BLaER1 treated with 17β-estradiol and CSF1 and Interleukin-3, amounts not matched to agents 10 nM and 100 nM (cell line): ENCODE results near the gene KRTAP4-2.
A peak's percentile ranks its signal among the peaks of the same experiment; 100 is the strongest.
"Not testable (repeated sequence)": the region's sequence is repeated elsewhere in the genome, so short reads cannot be mapped to it uniquely, and the experiment has no call there.

Source experiments
- H3K27ac ChIP-seq, 11 experiments: shearing (Covaris generic); formaldehyde crosslinking; 2 replicates each; pipeline ENCODE4 v1.8.1; 2022
- H3K27me3 ChIP-seq, 11 experiments: shearing (Covaris generic); formaldehyde crosslinking; 2 replicates each; pipeline ENCODE4 v1.8.1; 2022
- H3K36me3 ChIP-seq, 11 experiments: shearing (Covaris generic); formaldehyde crosslinking; 2 replicates each; pipeline ENCODE4 v1.8.1; 2022
- H3K4me1 ChIP-seq, 10 experiments: shearing (Covaris generic); formaldehyde crosslinking; 2 replicates each; pipeline ENCODE4 v1.8.1; 2022
- H3K4me2 ChIP-seq, 11 experiments: shearing (Covaris generic); formaldehyde crosslinking; 2 replicates each; pipeline ENCODE4 v1.8.1; 2022
- H3K4me3 ChIP-seq, 10 experiments: shearing (Covaris generic); formaldehyde crosslinking; 2 replicates each; pipeline ENCODE4 v1.8.1; 2022
- H3K9ac ChIP-seq, 11 experiments: shearing (Covaris generic); formaldehyde crosslinking; 2 replicates each; pipeline ENCODE4 v1.8.1; 2022
- H3K9me3 ChIP-seq, 11 experiments: shearing (Covaris generic); formaldehyde crosslinking; replicated peaks in 1 of 11; 2 replicates each; pipeline ENCODE4 v1.8.1; 2022
- H4K20me1 ChIP-seq, 11 experiments: shearing (Covaris generic); formaldehyde crosslinking; 2 replicates each; pipeline ENCODE4 v1.8.1; 2022
- Cebpa-rat ChIP-seq, 11 experiments: shearing (Covaris generic); IDR thresholded peaks; 2 replicates each; pipeline ENCODE4 v1.8.1; 2022

The KRTAP4-2 gene

GRCh38 chr17:41190328-41190727, 12.3 kb upstream of the KRTAP4-2 start:
- Histone ChIP-seq H3K9ac (no peak overlapping the region), H4K20me1 (no peaks in the 10 kb centered on the region), H3K27ac (no peak overlapping the region), H3K36me3 (no peaks in the 10 kb centered on the region), H3K27me3 (no peaks in the 10 kb centered on the region), H3K4me3 (no peak overlapping the region), H3K9me3 (peaks cover 0 to 8% (median 0%) of the 10 kb centered on the region in 11 experiments; a peak in 3 of 22 replicates), H3K4me1 (no peaks in the 10 kb centered on the region), H3K4me2 (no peak overlapping the region)
- TF ChIP-seq Cebpa-rat (IDR thresholded peaks at IDR 0.05) = no peak

GRCh38 chr17:41189837-41190318, 11.9 kb upstream of the KRTAP4-2 start, which contains the start of gene KRTAP9-1:
TSS of gene KRTAP9-1 (plus strand) at chr17:41189887. CDS start at chr17:41189887, 0 bp downstream.
- H3K27me3 ChIP-seq, H3K9ac ChIP-seq, H3K36me3 ChIP-seq, H3K4me2 ChIP-seq, H4K20me1 ChIP-seq, H3K4me1 ChIP-seq, H3K4me3 ChIP-seq, H3K27ac ChIP-seq, H3K9me3 ChIP-seq: not testable (repeated sequence)

GRCh38 chr17:41186872-41187271, 8.9 kb upstream of the KRTAP4-2 start:
- no peak overlapping the region for H3K4me3 ChIP-seq

GRCh38 chr17:41185001-41185400, 7.0 kb upstream of the KRTAP4-2 start:
- H3K36me3 ChIP-seq = no peaks in the 10 kb centered on the region
- no peaks in the 10 kb centered on the region for H4K20me1 ChIP-seq
- no peaks in the 10 kb centered on the region for H3K4me1 ChIP-seq
- no peaks in the 10 kb centered on the region for H3K27me3 ChIP-seq
- no peak overlapping the region for H3K4me3 ChIP-seq
- H3K27ac ChIP-seq = no peak overlapping the region
- H3K4me2 ChIP-seq = no peak overlapping the region
- TF ChIP-seq Cebpa-rat (IDR thresholded peaks at IDR 0.05) = no peak
- H3K9ac ChIP-seq = no peak overlapping the region
- H3K9me3 ChIP-seq = no peaks in the 10 kb centered on the region

More at GRCh38 chr17:41186872-41187271, 8.9 kb upstream of the KRTAP4-2 start:
- H3K4me2 ChIP-seq = no peak overlapping the region
- H3K27me3 ChIP-seq = no peaks in the 10 kb centered on the region
- H3K27ac ChIP-seq = no peak overlapping the region
- no peaks in the 10 kb centered on the region for H3K4me1 ChIP-seq
- H3K36me3 ChIP-seq = no peaks in the 10 kb centered on the region
- H3K9me3 ChIP-seq = no peaks in the 10 kb centered on the region
- H4K20me1 ChIP-seq = no peaks in the 10 kb centered on the region
- H3K9ac ChIP-seq = no peak overlapping the region
- TF ChIP-seq Cebpa-rat (IDR thresholded peaks at IDR 0.05) = no peak

- H3K27me3 ChIP-seq = no peaks in the 10 kb centered on the region
- no peak within 1 kb of the TSS for H3K4me3 ChIP-seq
- no peaks in the 10 kb centered on the region for H3K9me3 ChIP-seq
- no peaks in the 10 kb centered on the region for H3K4me1 ChIP-seq
- no peaks in the 10 kb centered on the region for H3K36me3 ChIP-seq
- H3K4me2 ChIP-seq = no peak within 1 kb of the TSS
- no peak within 1 kb of the TSS for H3K27ac ChIP-seq
- no peak for TF ChIP-seq Cebpa-rat (IDR thresholded peaks at IDR 0.05)
- no peaks in the 10 kb centered on the region for H4K20me1 ChIP-seq
- no peak within 1 kb of the TSS for H3K9ac ChIP-seq
Measured at GRCh38 chr17:41184480-41184961, 6.5 kb upstream of the KRTAP4-2 start, which contains the start of gene KRTAP4-1. TSS of gene KRTAP4-1 (minus strand) at chr17:41184911. CDS start at chr17:41184854, 57 bp downstream.

GRCh38 chr17:41178843-41179616, 1.0 kb upstream of the KRTAP4-2 start:
- Histone ChIP-seq H3K4me2 (peak overlapping the region in 3 of 11 experiments; percentile 14 to 91 (median 78); a peak in 4 of 22 replicates), H3K27me3 (no peaks in the 10 kb centered on the region; a peak in 1 of 22 replicates), H3K9me3 (peaks cover 0 to 13% (median 0%) of the 10 kb centered on the region in 11 experiments; a peak in 5 of 22 replicates), H3K36me3 (no peaks in the 10 kb centered on the region), H3K4me3 (no peak overlapping the region), H3K27ac (peak overlapping the region in 3 of 11 experiments; percentile 34 to 60 (median 44); a peak in 5 of 22 replicates), H3K4me1 (peaks cover 25 to 40% (median 30%) of the 10 kb centered on the region in 10 experiments), H4K20me1 (no peaks in the 10 kb centered on the region), H3K9ac (no peak overlapping the region)
- TF ChIP-seq Cebpa-rat (IDR thresholded peaks at IDR 0.05) = no peak

- Histone ChIP-seq H3K27ac (peak overlapping the region in 3 of 11 experiments; percentile 34 to 60 (median 44); a peak in 5 of 22 replicates), H3K4me2 (peak overlapping the region in 2 of 11 experiments; percentile 78 to 91; a peak in 5 of 22 replicates), H3K36me3 (no peaks in the 10 kb centered on the region), H3K9ac (no peak overlapping the region), H3K27me3 (no peaks in the 10 kb centered on the region; a peak in 1 of 22 replicates), H4K20me1 (no peaks in the 10 kb centered on the region), H3K4me1 (peaks cover 25 to 40% (median 30%) of the 10 kb centered on the region in 10 experiments), H3K9me3 (peaks cover 0 to 13% (median 0%) of the 10 kb centered on the region in 11 experiments; a peak in 5 of 22 replicates), H3K4me3 (no peak overlapping the region)
- TF ChIP-seq Cebpa-rat (IDR thresholded peaks at IDR 0.05) = no peak
Measured at GRCh38 chr17:41178341-41178740, 320 bp upstream of the KRTAP4-2 start.

GRCh38 chr17:41176744-41177387, 1.2 kb downstream of the KRTAP4-2 start:
- H3K4me2 ChIP-seq = peak overlapping the region; percentile 74 to 95 (median 91)
- no peaks in the 10 kb centered on the region for H3K36me3 ChIP-seq
- H3K27ac ChIP-seq = peak overlapping the region in 7 of 11 experiments; percentile 7 to 62 (median 34); a peak in 7 of 22 replicates
- no peaks in the 10 kb centered on the region for H4K20me1 ChIP-seq
- H3K9me3 ChIP-seq = peaks cover 0 to 13% (median 0%) of the 10 kb centered on the region in 11 experiments; a peak in 5 of 22 replicates
- H3K9ac ChIP-seq = no peak overlapping the region
- peaks cover 25 to 44% (median 30%) of the 10 kb centered on the region in 10 experiments for H3K4me1 ChIP-seq
- no peak for TF ChIP-seq Cebpa-rat (IDR thresholded peaks at IDR 0.05)
- H3K4me3 ChIP-seq = no peak overlapping the region
- no peaks in the 10 kb centered on the region; a peak in 1 of 22 replicates for H3K27me3 ChIP-seq

- H3K27ac ChIP-seq = no peak overlapping the region
- H4K20me1 ChIP-seq = no peaks in the 10 kb centered on the region
- H3K9me3 ChIP-seq = peaks cover 0 to 14% (median 4%) of the 10 kb centered on the region in 11 experiments; a peak in 8 of 22 replicates
- no peak overlapping the region for H3K9ac ChIP-seq
- H3K27me3 ChIP-seq = peaks cover 0 to 3% (median 0%) of the 10 kb centered on the region in 11 experiments; a peak in 1 of 22 replicates
- peaks cover 18 to 23% (median 21%) of the 10 kb centered on the region in 10 experiments for H3K4me1 ChIP-seq
- no peak overlapping the region for H3K4me2 ChIP-seq
- H3K4me3 ChIP-seq = no peak overlapping the region
- no peak for TF ChIP-seq Cebpa-rat (IDR thresholded peaks at IDR 0.05)
- no peaks in the 10 kb centered on the region for H3K36me3 ChIP-seq
Measured at GRCh38 chr17:41171886-41172285, 6.1 kb downstream of the KRTAP4-2 start.
